ENCODE results near the gene PRSS38.

GRCh38 chr1:227774051-227774731, 41.3 kb upstream of the PRSS38 start:
- TF ChIP-seq POLR2A (IDR thresholded peaks at IDR 0.05; ENCODE audit: borderline replicate concordance, extremely low read depth, insufficient read depth, insufficient read length) (no peak), CTCF (IDR thresholded peaks at IDR 0.05 in 2 of 3, conservative IDR thresholded peaks at IDR 0.05 in 1 of 3; ENCODE audit: borderline replicate concordance in 1 of 3, insufficient read depth in 1 of 3, low read depth in 2 of 3, low read length in 2 of 3) (no peak), EZH2 (IDR thresholded peaks at IDR 0.05) (no peak), ATF3 (IDR thresholded peaks at IDR 0.05) (no peak), ZBTB33 (IDR thresholded peaks at IDR 0.05; ENCODE audit: extremely low read depth, insufficient replicate concordance, low read length) (no peak), MAX (IDR thresholded peaks at IDR 0.05) (no peak), EGR1 (IDR thresholded peaks at IDR 0.05; ENCODE audit: low read depth) (no peak), SIN3A (IDR thresholded peaks at IDR 0.05; ENCODE audit: low read depth) (no peak), YY1 (IDR thresholded peaks at IDR 0.05; ENCODE audit: extremely low read depth, insufficient replicate concordance, low read depth, low read length) (no peak), POLR2AphosphoS5 (IDR thresholded peaks at IDR 0.05; ENCODE audit: low read depth, low read length) (no peak)
